Stimulated activated CD4-positive, alpha-beta T cell treated with anti-CD3 and anti-CD28 coated beads, Interleukin-15, amount 100 ng/mL, for 24 hours (primary cell): ENCODE data around the gene SEMA5A.
A peak's percentile ranks its signal among the peaks of the same experiment; 100 is the strongest.

Experiments used
- DNase-seq: peaks from one replicate; pipeline ENCODE4 v3.0.0-alpha.2; 2020

SEMA5A gene

DNA sequence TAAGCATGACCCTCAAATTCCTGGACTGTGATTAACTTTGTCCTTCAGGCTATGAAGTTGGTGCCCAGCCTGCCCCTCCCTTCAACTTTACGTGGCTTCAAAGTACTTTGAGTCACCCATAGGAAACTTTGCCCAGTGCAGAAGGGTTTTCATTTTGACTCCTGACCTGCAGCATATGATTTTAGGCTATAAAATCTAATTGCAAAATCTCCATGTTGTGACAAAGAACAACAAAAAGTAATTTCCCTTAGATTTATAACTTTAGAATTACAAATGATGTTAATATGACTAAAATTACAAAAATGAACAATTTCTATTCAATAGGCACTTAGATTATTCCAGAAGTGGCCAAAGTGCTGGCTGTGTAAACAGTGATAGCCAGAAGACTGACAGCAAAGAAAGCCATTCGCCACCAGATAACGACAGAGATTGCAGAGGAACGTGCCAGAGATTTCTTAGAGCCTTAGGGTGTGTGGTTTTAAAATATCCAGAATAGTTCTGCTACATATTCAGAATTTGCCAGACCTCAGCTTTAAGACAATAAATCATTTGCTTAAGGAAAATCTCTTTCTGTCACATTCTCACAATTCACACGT lies 197.4 kb downstream of the SEMA5A start:
- DNase-seq: no peak

DNA sequence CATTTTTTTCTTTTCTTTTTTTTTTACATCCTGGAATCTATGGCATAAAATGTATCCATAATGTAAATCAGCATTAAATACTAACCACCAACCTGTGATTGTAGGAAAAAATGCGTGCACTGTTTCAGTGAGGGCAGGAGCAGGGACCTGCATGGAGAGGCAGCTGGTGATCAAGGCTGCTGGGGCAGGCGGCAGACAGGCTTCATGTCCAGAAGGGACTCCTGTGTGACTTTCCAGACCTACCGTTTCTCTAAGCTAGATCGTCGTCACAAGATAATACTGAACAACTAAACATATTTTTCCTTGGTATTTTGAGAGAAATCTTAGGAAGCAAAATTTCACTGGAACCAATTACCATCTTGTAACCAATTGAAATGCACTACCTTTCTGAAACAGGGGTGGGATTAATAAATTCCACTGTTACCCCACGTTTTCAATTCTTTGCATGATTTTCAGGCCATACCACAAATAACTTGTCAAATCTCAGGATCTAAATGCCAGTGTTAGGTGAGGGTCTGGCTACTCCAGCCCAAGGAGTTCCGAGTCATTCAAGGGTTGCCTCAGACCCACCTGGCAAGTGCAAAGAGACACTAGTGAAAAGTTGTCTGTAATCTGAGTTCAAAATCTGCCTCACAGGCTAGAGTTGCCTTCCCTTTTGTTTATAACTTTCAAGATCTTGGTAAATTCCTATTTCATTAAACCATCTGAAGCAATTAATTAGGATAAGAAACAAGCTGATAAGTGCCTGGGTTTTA lies 198.2 kb downstream of the SEMA5A start:
- DNase-seq: no peak

DNA sequence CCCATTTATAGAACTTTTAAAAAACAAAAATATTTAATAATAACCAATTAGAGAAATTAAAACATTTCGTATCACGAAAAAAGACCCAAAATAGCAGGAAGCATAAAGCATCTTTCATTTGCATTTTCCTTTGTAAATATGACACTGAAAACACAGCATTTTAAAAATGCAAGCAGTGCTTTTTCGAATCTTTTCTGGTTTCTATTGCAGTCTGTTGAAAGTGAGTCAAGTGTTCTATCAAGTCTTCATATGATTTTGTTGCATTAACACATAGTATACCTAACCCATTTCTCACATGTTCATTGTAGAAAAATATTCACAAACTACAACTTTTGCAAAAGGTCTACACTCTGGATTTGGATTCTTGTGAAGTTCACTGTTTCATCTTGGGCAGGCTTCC lies 198.8 kb downstream of the SEMA5A start:
- no peak for DNase-seq

DNA sequence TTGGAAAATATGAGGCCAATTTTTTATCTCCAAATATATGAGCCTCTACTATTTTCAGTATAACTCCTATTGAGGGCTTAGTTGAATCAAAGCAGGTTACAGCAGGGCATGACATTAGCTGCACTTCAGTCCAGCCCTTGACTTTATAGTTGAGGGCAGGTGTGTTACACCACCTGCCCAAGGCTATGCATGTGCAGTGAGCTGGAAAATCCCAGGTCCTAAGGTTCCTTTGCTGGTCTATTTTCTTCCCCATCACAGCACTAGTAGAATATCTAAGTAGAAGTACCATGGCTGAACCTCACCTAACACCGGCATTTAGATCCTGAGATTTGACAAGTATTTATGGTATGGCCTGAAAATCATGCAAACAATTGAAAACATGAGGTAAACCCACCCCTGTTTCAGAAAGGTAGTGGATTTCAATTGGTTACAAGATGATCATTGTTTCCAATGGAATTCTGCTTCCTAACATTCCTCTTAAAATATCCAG lies 201.1 kb downstream of the SEMA5A start:
- no peak for DNase-seq

DNA sequence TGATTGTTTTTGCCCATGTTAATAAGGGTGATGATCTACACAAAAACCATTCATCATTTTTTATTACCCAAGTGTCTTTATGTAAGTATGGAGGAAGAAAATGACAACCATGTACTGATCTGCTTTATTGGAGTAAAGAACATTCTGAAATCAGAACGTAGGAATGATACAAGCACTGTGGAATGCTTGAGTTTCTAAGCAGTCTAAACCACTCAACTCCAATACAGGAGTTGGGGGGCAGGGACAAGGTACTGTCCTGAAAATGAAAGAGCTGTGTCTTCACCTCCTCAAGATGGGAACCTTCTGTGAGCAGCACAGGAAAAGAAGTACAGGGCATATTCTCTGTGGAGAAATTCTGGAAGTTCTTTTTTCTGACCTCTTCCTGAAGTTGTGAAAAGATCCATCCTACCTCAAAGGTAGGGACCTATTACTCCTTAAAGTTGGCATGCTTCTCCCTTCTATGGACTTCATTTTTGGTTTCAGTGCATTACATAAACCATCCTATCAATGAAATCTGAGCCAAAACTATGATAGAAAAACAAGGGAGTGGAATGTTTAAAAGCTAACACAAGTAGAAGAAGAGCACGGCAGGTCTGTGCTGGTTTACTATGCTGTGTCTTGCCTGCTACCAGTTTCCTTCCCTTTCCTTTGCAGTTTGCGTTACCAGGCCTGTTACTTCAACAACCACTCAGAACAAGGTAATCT lies 202.6 kb downstream of the SEMA5A start:
- no peak for DNase-seq

DNA sequence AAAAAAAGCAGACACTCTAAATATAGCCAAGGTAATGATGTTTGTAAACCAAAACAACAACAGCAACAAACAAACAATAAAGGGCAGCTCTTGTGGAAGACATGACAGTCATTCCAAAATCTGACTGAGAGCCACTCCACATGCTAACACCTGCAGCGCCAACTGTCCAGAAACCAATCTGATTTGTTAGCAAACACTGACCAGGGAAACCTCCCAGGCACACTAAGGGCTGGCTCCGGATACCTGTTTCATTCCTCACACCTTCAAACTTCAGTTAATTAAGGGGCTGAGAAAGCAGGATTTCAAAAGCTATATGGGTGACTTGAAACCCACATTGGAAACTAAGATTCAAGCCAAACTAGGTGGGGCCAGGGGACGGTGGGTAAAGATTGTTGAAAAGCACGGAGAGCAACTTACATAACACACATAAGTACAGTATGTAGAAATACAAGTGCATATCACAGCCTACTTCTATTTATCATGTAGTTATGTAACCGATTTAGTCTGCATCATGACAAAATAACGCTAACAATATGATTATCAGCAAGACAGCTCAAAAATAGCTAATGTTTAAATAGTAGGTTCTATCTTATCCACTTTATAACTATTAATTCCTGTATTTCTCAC lies 203.6 kb downstream of the SEMA5A start:
- DNase-seq: no peak

DNA sequence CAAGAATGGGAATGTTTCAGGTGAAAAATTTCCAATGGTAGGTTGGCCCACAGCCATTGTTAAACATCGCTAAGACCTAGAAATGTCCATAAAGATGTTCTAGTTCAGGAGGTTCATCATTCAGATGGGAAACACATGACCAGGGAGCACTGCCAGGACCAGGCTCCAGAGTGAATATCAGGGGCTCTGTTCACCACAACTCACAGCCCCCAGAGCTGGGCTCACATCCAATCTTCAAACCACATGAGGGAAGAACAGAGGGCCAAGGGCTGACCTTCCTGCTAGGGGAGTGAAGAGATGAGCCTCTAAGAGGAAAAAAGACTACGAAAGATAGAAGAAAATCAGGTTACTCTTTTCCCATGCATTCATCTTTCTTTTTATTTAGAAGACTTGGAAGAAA lies 205.8 kb downstream of the SEMA5A start:
- DNase-seq: no peak

DNA sequence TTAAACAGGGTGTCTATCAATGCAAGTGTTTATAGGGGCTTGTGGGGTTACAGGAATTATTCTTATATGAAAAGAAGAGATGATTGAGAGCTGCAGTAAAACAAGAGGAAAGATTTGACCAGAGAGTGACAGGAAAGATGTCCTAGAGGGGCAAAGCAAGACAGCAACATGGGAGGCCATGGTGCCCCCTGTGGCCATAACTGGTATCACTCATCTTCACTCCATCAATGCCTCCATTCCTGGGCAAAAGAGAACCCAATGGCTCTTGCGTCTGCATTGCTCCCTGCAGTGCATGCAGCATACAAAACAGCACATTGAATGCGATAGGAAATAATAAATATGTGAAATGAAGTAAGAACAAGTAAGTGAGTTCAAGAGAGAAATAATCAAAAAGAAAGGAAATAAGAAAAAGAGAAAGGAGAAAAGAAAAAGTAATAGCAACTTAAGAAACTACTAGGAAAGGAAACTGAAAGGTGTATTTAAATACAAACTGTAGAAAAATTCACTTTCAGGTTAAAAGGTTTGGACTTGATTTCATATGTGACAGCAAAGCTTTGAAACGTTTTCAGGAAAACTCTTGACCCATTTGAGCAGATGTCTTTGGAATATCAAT lies 206.6 kb downstream of the SEMA5A start:
- DNase-seq: peak; percentile 6

DNA sequence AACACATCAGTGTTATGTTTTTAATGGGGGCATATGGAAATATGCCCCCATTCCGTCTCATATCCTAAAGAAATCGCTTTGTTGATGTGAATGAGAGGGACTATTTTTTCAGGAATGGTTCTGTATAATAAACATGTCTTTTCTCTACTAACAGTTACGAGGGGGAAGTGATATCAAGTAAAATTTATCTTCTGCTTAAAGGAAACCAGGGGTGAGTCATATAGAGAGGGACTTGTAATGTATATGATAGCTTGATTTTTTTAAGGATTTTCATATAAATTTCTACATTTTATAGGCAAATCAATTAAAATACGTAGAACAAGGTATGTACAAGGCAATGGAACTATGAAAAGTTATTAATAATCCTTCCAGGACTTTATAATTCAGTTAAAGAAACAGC lies 207.1 kb downstream of the SEMA5A start:
- DNase-seq: no peak

DNA sequence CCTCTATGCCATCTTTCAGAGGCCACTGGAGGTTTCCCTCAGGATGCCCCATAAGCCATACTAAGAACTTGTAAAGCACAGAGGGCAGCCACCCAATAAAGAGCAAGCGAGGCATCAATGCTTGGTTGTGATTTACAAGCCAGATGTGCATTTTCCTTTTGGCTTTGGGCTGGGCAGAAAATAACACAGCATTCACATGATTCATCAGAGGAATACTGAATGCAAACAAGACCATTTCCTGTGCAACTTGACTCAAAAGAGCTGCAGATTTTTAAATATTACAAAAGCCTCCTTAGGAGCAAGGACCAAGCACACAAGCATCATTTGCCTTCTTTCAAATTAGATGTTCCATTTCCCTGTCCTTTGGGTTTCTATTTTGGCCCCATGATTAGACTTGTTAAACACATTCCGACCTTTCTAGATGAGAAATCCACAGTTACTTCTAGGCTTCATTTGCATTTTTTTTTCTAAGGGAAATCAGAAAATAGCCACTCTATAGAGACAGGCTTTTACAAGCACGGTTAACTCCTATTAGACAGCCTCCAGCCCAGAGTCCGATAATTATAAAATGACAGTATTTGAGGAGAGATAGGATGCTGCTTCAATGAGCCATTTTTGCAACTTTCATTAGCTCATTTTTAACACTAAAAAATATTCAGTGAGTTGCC lies 207.8 kb downstream of the SEMA5A start:
- DNase-seq: no peak

DNA sequence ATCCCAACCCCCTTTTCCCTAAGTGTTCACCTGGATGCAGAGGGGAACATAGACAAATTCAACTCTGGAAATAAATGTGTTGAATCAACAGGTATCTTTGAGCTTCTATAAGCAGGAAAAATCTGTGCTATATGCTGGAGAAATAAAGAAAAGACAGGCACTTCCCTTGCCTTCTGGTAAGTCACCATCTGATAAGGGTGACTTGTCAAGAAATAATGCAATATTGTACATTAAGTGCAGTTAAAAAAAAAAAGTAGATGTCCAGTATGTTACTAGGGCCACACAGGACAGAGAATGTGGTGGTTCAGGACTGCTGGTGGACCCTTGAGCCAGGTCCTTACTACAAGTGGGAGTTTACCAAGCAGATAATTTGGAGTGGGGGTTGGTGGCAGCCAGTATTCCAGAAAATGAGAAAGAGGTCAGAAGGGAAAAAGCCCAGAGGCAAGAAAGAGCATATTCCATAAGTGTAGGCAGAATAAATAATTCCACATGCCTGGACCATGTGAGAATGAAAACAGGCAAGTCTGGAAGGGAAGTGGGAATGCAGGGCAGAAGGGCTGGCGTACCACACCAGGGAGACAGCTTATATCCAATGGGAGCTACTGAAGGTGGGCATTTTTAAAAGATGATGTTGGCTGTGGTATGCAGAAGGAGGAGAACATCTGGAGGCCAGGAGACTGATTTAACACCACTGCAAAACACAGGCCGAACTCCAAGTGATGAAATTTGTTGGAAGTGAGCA lies 209.9 kb downstream of the SEMA5A start:
- no peak for DNase-seq

DNA sequence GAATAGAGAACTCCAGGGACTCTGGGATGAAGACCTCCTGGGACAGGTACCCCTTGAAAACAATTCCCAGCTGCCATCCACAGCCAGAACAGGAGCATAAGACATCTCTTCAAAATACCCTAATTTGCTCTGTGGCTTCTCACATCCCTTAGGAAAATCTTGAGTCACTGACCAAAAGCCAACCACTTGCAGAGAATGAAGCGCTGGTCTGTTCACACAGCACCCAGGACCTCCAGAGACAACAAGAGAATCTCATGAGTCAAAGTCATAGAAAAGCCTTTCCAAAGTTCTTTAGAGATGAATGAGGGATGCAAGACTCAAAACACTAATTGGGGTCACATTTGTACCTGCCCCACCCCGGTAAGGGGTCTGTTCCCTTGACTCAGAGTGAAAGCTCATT lies 210.6 kb downstream of the SEMA5A start:
- DNase-seq: no peak

DNA sequence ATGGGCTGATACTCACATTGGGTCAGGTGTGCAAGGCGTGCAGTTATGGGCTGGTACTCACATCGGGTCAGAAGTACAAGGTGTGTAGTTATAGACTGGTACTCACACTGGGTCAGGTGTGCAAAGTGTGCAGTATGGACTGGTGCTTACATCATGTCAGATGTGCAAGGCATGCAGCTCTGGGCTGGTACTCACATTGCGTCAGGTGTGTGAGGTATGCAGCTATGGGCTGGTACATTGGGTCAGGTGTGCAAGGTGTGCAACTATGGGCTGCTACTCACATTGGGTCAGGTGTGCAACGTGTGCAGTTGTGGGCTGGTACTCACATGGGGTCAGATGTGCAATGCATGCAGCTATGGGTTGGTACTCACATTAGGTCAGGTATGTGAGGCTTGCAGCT lies 213.8 kb downstream of the SEMA5A start:
- DNase-seq: no peak

DNA sequence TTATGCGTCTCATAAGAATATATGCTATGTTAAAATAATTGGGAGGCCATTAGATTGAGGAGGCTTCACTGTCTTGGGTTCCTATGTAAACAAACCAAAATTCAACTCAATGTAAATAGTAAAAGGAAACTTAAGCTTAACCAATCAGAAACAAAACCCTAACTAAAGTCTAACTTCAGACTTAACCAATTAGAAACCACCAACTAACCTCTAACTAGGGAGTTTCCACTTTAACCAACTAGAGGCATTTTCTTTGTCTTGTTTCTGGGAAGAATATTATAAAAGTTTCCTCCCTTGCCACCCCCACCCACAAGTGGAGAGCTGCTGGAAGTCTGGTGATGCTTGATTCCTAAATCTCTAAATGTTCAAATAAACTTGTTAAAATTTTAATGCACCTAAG lies 214.5 kb downstream of the SEMA5A start:
- DNase-seq: no peak

DNA sequence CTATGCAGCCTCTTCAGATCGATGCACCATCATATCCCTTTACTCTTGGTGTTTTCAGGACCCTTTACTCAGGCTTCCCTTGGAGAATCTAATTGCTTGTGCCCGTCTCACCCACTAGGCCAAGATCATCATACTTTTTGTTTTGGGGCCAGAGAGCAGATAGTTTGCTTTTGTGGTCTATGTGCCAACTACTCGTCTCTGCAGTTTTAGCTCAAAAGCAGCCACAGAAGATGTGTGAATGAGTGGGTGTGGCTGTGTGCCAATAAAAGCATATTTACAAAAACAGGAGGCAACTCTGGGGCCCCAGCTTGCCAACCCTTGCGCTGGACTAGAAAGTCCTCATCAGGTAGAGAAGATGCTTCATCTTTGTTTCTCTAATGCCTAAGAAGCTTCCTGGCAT lies 216.8 kb downstream of the SEMA5A start:
- DNase-seq: no peak

DNA sequence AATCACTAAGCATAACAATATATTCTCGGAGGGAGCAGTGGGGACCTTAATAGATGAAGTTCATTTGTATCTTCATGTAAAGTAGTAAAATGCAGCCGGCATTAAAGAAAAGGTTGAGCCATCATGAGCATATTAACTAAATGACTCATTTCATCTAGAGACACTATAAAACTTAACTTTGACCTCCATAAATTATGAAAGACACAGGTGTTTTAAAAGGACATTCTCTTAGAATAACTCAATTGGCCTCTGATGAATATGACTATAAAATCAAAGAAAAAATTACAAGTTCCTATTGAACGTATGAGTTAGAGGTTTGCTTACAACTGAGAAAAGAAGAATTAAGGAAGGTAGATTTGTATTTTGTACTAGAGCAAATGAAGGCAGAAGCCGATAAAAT lies 220.3 kb downstream of the SEMA5A start:
- no peak for DNase-seq

DNA sequence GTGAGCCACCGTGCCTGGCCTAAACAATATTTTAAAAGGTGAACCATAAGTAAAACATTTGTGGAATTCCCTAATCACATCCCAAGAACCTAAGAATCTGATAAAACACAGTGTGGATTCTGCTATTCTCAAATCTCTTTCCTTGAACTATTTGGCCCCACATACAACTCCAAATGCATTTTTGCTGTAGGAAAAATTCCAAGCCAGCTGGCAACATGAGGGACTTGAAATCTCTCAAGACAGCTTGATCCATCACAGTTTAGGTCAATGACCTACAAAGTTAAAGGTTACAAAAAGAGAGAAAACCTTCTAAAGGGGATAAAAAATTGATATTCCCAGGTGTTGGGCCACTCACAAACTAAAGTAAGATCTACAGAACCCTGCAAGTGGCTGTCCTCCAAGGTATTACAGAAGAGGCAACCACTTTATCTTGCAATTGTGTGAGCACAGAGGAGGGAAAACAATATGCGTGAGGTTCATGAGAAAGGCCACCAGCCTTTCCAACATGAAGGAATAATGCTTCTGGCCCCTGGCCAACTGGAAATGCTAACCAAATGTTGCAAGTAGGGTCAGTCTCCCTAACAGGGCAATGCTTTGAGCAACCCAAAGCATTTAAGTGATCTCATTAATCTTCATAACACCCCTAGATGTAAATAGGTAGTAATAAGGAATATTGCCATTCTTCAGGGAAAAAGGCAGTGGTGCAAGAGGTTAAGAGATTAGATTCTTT lies 221.4 kb downstream of the SEMA5A start:
- no peak for DNase-seq

DNA sequence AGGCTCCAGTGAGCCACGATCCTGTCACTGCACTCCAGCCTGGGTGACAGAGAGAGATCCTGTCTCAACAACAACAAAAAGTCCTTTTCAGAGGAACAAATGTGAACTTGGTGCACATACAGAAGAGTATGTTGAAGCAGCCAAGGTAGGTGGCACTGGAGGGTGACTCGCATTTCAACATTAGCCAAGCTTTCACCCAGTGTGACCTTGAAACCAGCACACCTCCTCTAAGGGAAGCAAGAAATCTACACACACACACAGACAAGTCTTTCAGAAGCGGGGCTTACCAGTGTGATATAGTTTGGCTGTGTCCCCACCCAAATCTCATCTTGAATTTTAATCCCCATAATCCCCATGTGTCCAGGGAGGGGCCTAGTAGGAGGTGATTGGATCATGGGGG lies 225.2 kb downstream of the SEMA5A start:
- DNase-seq: no peak

DNA sequence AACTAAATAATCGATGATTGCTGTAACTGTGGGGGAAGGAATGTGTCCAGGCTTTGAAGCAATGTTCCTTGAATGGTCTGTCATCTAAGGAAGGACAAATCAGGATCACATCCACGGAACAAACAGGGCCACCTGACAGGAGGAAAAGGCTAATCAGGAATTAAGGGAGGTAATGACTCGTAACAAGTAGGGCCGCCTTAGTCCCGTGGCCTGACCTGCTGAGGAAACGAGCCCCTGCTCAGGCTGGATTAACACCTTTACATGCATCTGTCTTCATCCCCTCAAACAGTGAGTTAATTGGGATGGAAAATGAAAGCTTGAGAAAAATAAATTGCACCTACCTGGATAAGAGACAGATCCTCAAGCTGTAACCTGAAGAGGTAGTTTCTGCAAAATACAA lies 227.8 kb downstream of the SEMA5A start:
- no peak for DNase-seq

DNA sequence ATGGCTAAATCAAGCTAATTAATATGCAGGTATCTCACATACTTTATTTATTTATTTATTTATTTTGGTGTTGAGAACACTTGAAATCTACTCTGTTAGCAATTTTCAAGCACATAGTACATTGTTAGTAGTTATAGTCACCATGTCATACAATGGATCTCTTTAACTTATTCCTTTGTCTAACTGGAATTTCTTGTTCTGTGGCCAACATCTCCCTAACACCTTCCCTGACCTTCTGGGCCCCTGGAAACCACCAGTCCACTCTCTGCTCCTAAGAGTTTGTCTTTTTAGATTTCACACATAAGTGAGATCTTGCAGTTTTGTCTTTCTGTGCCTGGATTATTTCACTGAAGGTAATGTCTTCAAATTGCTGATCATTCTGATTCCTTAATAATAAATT lies 229.1 kb downstream of the SEMA5A start:
- DNase-seq: no peak

DNA sequence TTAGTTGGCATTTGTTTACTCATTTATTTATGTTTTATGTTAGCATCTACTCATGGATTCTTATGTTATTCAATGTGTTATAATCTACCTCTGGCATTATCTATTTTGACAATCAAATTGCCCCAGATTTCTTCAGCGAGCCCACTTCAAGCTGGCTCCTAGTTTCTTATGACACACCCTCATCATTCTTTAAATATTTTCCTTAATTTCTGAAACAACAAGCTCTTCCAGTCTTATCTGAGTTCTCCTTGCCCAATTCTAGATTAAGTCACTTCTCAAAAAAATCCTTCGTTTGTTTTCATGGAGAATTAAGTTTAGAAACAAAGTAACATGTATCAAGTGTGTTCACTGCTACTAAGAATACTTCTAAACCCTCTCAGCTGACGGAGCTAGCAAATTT lies 229.8 kb downstream of the SEMA5A start:
- no peak for DNase-seq
